Measurements from ENCODE around the gene SZT2.

DNA sequence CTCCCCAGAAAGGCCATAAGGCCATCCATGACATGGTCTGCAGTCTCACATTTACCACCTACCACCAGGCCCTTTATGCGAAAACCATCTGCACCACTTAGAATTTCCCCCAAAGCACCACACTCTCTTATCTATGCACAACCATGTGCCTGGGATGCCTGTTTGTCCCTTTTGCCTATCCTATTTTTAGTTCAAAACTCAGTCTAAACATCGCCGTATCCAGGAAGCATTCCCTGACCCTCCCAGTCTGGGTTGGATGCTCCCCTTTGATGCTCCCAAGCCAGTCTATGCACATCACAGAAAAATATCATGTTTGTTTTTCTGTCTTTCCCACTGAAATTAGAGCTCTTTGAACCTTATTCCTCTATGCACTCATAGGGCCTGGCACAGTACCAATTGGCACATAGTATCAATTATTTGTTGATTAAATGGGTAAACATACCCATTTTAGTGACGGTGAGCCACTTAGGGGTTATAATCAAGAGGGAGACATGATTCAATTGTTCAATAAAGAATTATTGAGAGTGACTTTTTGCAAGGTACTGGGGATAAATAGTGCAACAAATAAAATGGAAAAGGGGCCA, 45.3 kb upstream of the SZT2 start:
- TF ChIP-seq RNF2 (conservative IDR thresholded peaks at IDR 0.05; ENCODE audit: low read depth): no peak
- TF ChIP-seq NFIC (IDR thresholded peaks at IDR 0.05; ENCODE audit: low read length): no peak
- TF ChIP-seq, protein P1, sequence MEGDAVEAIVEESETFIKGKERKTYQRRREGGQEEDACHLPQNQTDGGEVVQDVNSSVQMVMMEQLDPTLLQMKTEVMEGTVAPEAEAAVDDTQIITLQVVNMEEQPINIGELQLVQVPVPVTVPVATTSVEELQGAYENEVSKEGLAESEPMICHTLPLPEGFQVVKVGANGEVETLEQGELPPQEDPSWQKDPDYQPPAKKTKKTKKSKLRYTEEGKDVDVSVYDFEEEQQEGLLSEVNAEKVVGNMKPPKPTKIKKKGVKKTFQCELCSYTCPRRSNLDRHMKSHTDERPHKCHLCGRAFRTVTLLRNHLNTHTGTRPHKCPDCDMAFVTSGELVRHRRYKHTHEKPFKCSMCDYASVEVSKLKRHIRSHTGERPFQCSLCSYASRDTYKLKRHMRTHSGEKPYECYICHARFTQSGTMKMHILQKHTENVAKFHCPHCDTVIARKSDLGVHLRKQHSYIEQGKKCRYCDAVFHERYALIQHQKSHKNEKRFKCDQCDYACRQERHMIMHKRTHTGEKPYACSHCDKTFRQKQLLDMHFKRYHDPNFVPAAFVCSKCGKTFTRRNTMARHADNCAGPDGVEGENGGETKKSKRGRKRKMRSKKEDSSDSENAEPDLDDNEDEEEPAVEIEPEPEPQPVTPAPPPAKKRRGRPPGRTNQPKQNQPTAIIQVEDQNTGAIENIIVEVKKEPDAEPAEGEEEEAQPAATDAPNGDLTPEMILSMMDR (CRISPR knock-in tag; IDR thresholded peaks at IDR 0.05): no peak
- TF ChIP-seq TAF15 (IDR thresholded peaks at IDR 0.05; ENCODE audit: low read depth, low read length, poor library complexity, severe bottlenecking): no peak
- TF ChIP-seq ATF1 (CRISPR knock-in tag; IDR thresholded peaks at IDR 0.05): no peak
- TF ChIP-seq ZNF24 (IDR thresholded peaks at IDR 0.05): no peak
- TF ChIP-seq RAD21 (CRISPR knock-in tag; IDR thresholded peaks at IDR 0.05): no peak
- TF ChIP-seq, protein P2, sequence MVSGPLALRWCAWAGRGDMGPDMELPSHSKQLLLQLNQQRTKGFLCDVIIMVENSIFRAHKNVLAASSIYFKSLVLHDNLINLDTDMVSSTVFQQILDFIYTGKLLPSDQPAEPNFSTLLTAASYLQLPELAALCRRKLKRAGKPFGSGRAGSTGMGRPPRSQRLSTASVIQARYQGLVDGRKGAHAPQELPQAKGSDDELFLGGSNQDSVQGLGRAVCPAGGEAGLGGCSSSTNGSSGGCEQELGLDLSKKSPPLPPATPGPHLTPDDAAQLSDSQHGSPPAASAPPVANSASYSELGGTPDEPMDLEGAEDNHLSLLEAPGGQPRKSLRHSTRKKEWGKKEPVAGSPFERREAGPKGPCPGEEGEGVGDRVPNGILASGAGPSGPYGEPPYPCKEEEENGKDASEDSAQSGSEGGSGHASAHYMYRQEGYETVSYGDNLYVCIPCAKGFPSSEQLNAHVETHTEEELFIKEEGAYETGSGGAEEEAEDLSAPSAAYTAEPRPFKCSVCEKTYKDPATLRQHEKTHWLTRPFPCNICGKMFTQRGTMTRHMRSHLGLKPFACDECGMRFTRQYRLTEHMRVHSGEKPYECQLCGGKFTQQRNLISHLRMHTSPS (CRISPR knock-in tag; IDR thresholded peaks at IDR 0.05; ENCODE audit: low read depth): no peak
- no peak for TF ChIP-seq CREM (IDR thresholded peaks at IDR 0.05)
- no peak for TF ChIP-seq CREM (CRISPR knock-in tag; IDR thresholded peaks at IDR 0.05)
- TF ChIP-seq ZKSCAN1 (IDR thresholded peaks at IDR 0.05; ENCODE audit: low read length): no peak
- TF ChIP-seq SRSF9 (IDR thresholded peaks at IDR 0.05; ENCODE audit: borderline replicate concordance, insufficient read depth, low read depth, low read length, poor library complexity, severe bottlenecking): no peak
